Aorta (tissue), 5 donors: Measurements from ENCODE around the gene FHL2. TPM values are rescaled to one million over a fixed set of nuclear protein-coding genes. Genes with fewer than 3 reads are reported as not detected.

Experiments used
- ATAC-seq: fragments of 200-7000 bp; cut with Tn5 transposase; one replicate; pipeline ENCODE4 v1.9.1; 2022; ENCODE audit warnings: moderate library complexity; ENCODE audit not compliant: low FRiP score
- DNase-seq, 2 donors: peaks; one replicate each; pipeline ENCODE4 v3.0.0-alpha.2; 2020
- H3K27ac ChIP-seq, 2 donors: one replicate each; pipeline ENCODE4 v1.5.1; 2013; ENCODE audit warnings: low read length in 2 of 2, mild to moderate bottlenecking in 2 of 2, moderate library complexity in 2 of 2, control low read depth in 1 of 2, inconsistent platforms in 1 of 2, low read depth in 1 of 2
- H3K27me3 ChIP-seq, 2 donors: one replicate each; pipeline ENCODE4 v1.6.1; 2013; ENCODE audit warnings: control low read depth in 1 of 2, low read length in 1 of 2, mild to moderate bottlenecking in 1 of 2, moderate library complexity in 1 of 2; ENCODE audit not compliant: insufficient read depth in 2 of 2, control insufficient read depth in 1 of 2
- H3K36me3 ChIP-seq, 2 donors: one replicate each; pipeline ENCODE4 v1.6.1; 2013; ENCODE audit warnings: control low read depth in 1 of 2, low read length in 1 of 2, mild to moderate bottlenecking in 1 of 2; ENCODE audit not compliant: insufficient read depth in 2 of 2, control insufficient read depth in 1 of 2
- H3K4me1 ChIP-seq, 2 donors: one replicate each; pipeline ENCODE4 v1.6.1; 2013; ENCODE audit warnings: low read length in 2 of 2, control low read depth in 1 of 2, mild to moderate bottlenecking in 1 of 2, moderate library complexity in 1 of 2; ENCODE audit not compliant: insufficient read depth in 2 of 2, control insufficient read depth in 1 of 2
- H3K4me3 ChIP-seq, 2 donors: one replicate each; pipeline ENCODE4 v1.5.1; 2013; ENCODE audit warnings: low read length in 2 of 2, control low read depth in 1 of 2, mild to moderate bottlenecking in 1 of 2
- H3K9me3 ChIP-seq: one replicate; pipeline ENCODE4 v1.6.1; 2013; ENCODE audit warnings: mild to moderate bottlenecking, low read length; ENCODE audit not compliant: control insufficient read depth
- WGBS, 2 donors: extraction: QIAGEN DNeasy Blood & Tissue Kit; methylation state at CpG; one replicate each; pipeline ENCODE4 v1.1.7; 2013; 5-methylcytosine and 5-hydroxymethylcytosine counted together
- intact Hi-C, 2 donors: fragments of 100-400 bp; cut with DNase I; formaldehyde crosslinking; loops; one replicate each; pipeline versions ENCODE4 v1.14.2 to v1.15.0; 2022
- polyA plus RNA-seq, 2 donors: library from polyadenylated mRNA; stranded (reverse); fragments of 200-250 nt; gene quantifications; one replicate each; pipeline ENCODE4 v1.2.3, GENCODE V29; 2013
- total RNA-seq, 2 donors: library from RNA; stranded (reverse); fragmentation: NEBNext Ultra II Directional; extraction: Animal tissue kit (Norgen Biotek cat#: 25700); gene quantifications; one replicate each; pipeline ENCODE4 v1.2.1, GENCODE V29; 2021
- donor health status: healthy with polysubstance abuse.
- donor health status: Bipolar disorder and iron deficiency.
- donor health status: DM: no; HTN: no; CAD: no.
- donor health status: DM: no; HTN: no; CAD: no.
- donor health status: DM: yes; HTN: yes; CAD: no.

Gene FHL2
- total and polyA plus RNA-seq, 4 donors, result 60.4 to 129 (median 67.8) TPM

DNA sequence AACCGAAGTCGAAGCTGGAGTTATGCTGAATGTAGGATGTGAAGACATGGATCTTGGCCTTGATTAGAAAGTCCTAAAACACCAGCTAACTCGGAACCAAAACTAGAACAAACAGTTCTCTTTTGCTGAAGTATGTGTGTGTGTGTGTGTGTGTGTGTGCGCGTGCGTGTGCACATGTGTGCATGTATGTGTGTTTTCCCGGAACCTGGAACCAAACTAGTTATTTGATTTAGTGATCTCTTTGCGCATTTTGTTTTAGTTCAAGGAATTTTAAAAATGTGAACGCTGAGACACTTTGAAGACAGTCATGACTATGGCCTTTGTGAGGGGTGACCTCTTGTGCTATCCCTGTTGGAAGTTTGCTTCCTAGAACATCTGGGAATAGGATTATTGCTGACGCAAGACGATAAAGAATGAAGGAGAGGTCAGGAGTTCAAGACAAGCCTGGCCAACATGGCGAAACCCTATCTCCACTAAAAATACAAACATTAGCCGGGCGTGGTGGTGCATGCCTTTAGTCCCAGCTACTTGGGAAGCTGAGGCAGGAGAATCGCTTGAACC lies 23.8 kb downstream of the FHL2 start:
- H3K4me3 ChIP-seq, result no peak overlapping the region
- no peak for DNase-seq
- WGBS, 2 donors, result 83 to 87% methylated on average over 15 of the region's 15 CpGs
- H3K36me3 ChIP-seq, result no peaks in the 10 kb centered on the region
- H3K27me3 ChIP-seq, result no peaks in the 10 kb centered on the region
- ATAC-seq, result peak; percentile 65
- H3K27ac ChIP-seq, result no peak overlapping the region
- H3K9me3 ChIP-seq, result no peaks in the 10 kb centered on the region
- intact Hi-C loops, result no loop called here
- H3K4me1 ChIP-seq, result no peaks in the 10 kb centered on the region

DNA sequence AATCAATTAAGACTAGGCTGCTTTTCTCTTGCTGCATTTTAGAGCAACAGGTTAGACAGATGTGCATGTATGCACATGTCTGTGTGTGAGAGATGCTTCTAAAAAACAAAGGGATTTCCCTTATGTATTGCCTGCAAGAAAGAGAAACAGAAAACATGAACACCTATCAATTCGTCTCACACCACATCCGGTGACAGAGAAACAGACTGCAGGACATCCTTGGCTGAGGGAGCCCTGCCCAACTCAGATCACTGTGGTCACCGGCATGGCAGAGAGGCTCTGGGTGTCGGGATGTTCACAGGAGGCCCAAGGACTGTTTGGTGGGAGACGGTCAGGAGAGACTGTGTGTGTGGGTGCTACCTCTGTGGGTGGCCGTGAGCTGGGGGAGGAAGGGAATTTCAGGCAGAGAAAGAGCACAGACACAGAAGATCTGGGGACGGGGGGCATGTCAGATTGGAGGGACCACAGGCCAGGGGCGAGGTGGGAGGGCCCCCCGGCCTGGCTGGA lies 24.9 kb downstream of the FHL2 start:
- no peaks in the 10 kb centered on the region for H3K4me1 ChIP-seq
- DNase-seq (no peak), ATAC-seq (no peak)
- 89 to 90% methylated on average over 9 of the region's 9 CpGs for WGBS, 2 donors
- no peak overlapping the region for H3K27ac ChIP-seq
- H3K4me3 ChIP-seq, result no peak overlapping the region
- H3K27me3 ChIP-seq, result no peaks in the 10 kb centered on the region
- intact Hi-C loops, result no loop called here
- H3K9me3 ChIP-seq, result no peaks in the 10 kb centered on the region
- no peaks in the 10 kb centered on the region for H3K36me3 ChIP-seq

DNA sequence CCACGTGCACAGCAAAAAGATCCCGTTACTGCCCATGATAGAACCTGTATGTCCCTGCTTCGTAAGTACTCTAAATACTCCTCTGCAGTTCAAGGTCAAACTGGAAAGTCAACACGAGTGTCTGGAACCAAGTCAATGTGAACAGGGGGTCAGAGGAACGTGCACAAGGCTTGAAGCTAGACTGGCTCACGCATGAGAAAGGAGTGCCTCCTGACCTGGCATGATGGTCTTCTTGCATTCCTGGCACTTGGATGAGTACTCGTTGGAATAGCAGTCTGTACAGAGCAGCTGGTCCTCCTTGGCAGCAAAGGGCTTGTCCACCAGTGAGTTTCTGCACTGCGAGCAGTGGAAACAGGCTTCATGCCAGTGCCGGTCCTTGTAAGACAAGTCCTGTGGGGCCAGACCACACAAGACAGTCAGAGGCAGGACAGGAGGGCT lies 25.5 kb downstream of the FHL2 start:
- DNase-seq (peak in 1 of 2 donors; percentile 61), ATAC-seq (peak; percentile 21)
- H3K36me3 ChIP-seq, result no peaks in the 10 kb centered on the region
- H3K27ac ChIP-seq, result no peak overlapping the region
- H3K4me1 ChIP-seq, result no peaks in the 10 kb centered on the region
- H3K27me3 ChIP-seq, result no peaks in the 10 kb centered on the region
- intact Hi-C loops, result no loop called here
- WGBS, 2 donors, result 19% methylated on average over 9 of the region's 9 CpGs
- H3K9me3 ChIP-seq, result no peaks in the 10 kb centered on the region
- no peak overlapping the region for H3K4me3 ChIP-seq

DNA sequence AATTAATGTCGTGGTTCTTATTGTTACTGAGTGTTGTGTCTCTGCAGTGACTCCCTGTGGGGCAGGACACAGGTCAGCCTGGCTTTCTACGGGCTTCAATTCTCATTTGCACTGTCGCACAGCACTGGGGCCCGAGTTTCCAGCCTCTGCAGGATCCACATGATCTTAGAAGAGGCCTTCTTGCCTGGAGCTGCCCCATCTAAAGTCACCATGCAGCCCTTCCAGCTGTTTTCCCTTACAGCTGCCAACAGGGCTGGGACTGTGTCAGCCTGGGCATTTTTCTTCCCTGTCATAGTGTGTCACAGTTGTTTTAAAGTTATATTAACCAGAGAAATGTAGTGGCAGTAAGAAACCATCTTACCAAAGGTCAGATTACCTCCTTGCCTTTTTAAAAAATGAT lies 27.0 kb downstream of the FHL2 start:
- intact Hi-C loops, result loop anchor here in 1 of 2 donors (2.0 kb wide), 1 partner anchor 149 kb away; no protein-coding TSS in a partner anchor
- H3K27ac ChIP-seq, result no peak overlapping the region
- H3K4me1 ChIP-seq, result no peaks in the 10 kb centered on the region
- peaks cover 0 to 5% of the 10 kb centered on the region in 2 donors for H3K36me3 ChIP-seq
- no peak overlapping the region for H3K4me3 ChIP-seq
- no peak for DNase-seq
- ATAC-seq, result no peak
- WGBS, 2 donors, result 48 to 73% methylated on average over 4 of the region's 4 CpGs
- no peaks in the 10 kb centered on the region for H3K27me3 ChIP-seq
- no peaks in the 10 kb centered on the region for H3K9me3 ChIP-seq

DNA sequence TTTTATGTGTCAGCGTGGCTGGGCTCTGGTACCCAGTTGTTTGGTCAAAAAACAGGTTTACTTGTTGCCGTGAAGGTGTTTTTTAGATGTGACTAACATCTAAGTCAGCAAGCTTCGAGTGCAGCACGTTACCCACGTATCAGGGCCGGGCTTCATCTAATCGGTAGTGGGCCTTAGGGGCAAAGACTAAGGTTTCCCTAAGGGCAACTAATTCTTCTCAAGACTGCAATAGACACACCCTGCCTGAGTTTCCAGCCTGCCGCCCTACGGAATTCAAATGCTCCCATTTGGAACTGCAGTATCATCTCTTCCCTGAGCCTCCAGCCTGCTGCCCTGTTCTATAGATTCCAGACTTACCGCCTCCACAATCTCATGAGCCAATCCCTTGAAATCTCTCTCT lies 27.7 kb downstream of the FHL2 start:
- no peaks in the 10 kb centered on the region for H3K9me3 ChIP-seq
- 92 to 93% methylated on average over 10 of the region's 10 CpGs for WGBS, 2 donors
- H3K27ac ChIP-seq, result no peak overlapping the region
- no peak overlapping the region for H3K4me3 ChIP-seq
- DNase-seq, result no peak
- intact Hi-C loops, result loop anchor here in 1 of 2 donors (2.0 kb wide), 1 partner anchor 150 kb away; no protein-coding TSS in a partner anchor
- peaks cover 0 to 5% of the 10 kb centered on the region in 2 donors for H3K36me3 ChIP-seq
- no peaks in the 10 kb centered on the region for H3K4me1 ChIP-seq
- ATAC-seq, result no peak
- no peaks in the 10 kb centered on the region for H3K27me3 ChIP-seq

DNA sequence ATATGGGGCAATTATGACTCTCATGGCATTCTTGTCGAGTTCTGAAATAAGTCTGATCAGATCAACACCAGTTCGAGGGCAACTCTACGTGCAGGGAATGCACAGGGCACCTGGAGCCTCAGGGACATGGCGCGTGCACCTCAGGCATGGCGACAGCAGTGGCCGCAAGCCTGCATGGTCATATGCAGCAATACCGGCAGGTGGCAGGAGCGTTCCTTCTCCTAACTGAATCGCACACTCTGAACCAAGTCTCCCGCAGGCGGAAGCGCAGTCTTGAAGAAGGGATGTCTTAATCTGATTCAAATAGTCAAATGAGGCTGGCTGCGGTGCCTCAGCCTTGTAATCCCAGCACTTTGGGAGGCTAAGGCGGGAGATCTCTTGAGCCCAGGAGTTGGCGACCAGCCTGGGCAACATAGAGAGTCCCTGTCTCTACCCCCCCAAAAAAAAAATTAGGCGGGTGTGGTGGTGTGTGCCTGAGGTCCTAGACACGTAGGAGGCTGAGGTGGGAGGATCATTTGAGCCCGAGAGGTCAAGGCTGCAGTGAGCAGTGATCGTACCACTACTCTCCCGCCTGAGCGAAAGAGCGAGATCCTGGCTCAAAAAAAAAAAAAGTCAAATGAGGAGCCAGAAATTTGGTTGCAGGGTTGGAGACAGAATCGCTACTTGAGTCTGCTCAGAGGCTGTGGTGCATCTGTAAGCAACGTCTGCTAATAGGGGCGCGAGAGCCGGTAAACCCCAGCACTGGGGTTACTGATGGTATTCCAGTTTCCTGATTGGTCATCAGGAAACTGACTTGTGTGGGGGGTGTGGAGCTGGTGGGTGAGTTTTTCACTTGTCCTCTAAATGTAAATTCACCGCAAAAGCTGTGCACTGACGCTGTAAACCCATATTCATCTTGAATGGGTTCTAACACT lies 28.8 kb downstream of the FHL2 start:
- H3K9me3 ChIP-seq, result no peaks in the 10 kb centered on the region
- H3K4me1 ChIP-seq, result no peaks in the 10 kb centered on the region
- H3K27me3 ChIP-seq, result no peaks in the 10 kb centered on the region
- DNase-seq (peak; percentile 90 to 94), ATAC-seq (peak; percentile 91)
- H3K4me3 ChIP-seq, result no peak overlapping the region
- H3K27ac ChIP-seq, result no peak overlapping the region
- intact Hi-C loops, result loop anchor here (1.0 to 2.0 kb wide), 2 partner anchors 151 kb away; no protein-coding TSS in a partner anchor
- 48 to 49% methylated on average over 30 of the region's 30 CpGs for whole genome bisulfite sequencing, 2 donors
- peaks cover 0 to 5% of the 10 kb centered on the region in 2 donors for H3K36me3 ChIP-seq

DNA sequence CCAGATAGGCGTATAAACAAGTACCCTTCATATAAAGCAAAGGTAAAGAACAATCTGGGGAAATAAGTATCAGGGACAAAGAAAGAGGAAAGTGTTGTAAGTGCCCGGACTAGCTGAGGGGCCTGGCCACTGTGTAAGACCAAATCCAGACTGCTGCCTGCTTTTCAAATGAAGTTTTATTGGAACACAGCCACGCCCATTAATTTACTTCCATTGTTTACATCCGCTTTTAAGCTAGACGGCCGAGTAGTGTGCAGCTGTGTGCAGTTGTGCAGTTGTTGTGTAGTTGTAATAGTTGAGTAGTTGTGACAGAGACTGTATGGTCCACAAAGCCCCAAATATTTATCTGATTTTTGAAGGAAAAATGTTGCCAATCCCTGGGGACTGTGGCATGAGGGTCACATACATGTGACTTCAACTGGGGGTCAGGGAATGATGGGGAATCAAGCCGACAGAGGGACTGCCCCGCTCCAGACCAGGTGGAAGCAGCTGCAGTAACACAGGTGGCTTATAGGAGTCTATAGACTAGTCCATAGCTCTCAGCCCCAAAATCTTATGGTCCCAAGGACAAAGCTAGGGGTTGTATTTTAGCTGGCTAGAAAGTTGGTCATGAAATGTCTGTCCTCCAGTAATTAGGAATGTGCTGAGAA lies 30.0 kb downstream of the FHL2 start:
- no peak for DNase-seq
- no peak for ATAC-seq
- no peak overlapping the region for H3K27ac ChIP-seq
- H3K4me1 ChIP-seq, result no peaks in the 10 kb centered on the region
- no peaks in the 10 kb centered on the region for H3K27me3 ChIP-seq
- H3K36me3 ChIP-seq, result peaks cover 0 to 8% of the 10 kb centered on the region in 2 donors
- intact Hi-C loops, result no loop called here
- WGBS, 2 donors, result 84 to 86% methylated on average over 8 of the region's 8 CpGs
- no peak overlapping the region for H3K4me3 ChIP-seq
- H3K9me3 ChIP-seq, result no peaks in the 10 kb centered on the region

DNA sequence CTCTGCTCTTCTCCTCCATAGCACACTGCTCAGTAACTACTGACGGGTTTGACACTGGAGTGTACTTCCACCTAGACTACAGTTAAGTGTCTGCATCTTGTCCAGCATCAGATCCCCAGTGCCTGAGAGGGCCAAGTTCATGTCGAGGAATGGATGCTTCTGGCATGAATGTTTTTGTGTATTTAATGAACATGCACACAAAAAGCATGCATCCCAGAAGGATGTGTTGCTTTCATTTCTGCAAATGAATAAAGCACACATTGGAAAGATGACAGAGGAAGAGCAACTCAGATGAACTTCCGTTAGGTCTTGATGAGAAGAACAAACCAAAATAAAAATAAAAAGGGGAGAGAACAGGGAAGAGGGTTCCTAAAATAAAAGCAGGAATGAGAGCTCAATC lies 33.6 kb downstream of the FHL2 start:
- H3K36me3 ChIP-seq, result peaks cover 4 to 10% of the 10 kb centered on the region in 2 donors
- DNase-seq, result no peak
- intact Hi-C loops, result no loop called here
- ATAC-seq, result no peak
- no peaks in the 10 kb centered on the region for H3K27me3 ChIP-seq
- no peak overlapping the region for H3K4me3 ChIP-seq
- no peak overlapping the region for H3K27ac ChIP-seq
- no peaks in the 10 kb centered on the region for H3K4me1 ChIP-seq
- H3K9me3 ChIP-seq, result no peaks in the 10 kb centered on the region
- 79 to 83% methylated on average over 3 of the region's 3 CpGs for WGBS, 2 donors
